ENCODE data around the gene AEN.

The AEN gene

DNA sequence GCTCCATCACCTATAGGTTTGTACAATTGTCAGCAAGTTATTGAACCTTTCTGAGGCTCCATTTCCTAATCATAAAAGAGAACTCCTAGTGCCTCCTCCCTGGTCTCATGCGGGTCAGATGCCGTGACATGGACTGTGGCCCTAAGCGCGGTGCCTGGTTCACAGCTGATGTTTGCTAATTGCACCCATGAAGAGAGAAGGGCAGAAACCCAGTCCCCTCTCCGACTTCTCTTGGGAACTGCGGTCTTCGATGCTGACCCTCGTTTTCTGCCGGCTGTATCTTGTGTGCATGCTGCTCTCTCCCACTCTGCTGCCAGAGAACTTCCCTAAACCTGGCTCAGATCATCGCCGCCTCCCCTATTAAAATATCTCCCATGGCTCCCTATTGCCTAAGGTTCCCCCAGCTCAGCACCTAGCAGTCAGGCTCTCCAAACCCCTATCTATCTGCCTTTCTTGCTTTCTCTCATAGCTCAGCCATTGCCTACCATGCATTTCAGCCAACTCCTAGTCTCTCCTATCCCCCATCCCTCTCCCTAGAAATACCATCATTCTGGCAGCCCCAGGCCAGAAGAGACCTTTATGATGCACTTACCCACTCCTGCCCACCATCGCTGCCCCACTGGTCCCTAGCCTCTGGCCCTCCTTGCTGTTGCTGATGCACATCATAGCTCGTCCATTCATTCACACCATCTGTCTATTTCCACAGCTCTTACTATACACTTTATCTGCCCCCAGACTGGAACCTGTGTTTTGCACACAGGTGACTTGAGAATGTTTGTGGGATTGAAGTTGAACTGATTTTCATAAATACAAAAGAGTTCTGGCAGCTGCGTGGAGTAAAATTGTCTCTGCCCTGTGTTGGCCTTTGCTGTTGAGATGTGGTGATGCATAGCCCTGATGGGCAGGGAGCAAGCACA is 24.3 kb downstream of the AEN start:
- no peak for DNase-seq (ENCODE audit: low read depth)
- TF ChIP-seq, protein P1, sequence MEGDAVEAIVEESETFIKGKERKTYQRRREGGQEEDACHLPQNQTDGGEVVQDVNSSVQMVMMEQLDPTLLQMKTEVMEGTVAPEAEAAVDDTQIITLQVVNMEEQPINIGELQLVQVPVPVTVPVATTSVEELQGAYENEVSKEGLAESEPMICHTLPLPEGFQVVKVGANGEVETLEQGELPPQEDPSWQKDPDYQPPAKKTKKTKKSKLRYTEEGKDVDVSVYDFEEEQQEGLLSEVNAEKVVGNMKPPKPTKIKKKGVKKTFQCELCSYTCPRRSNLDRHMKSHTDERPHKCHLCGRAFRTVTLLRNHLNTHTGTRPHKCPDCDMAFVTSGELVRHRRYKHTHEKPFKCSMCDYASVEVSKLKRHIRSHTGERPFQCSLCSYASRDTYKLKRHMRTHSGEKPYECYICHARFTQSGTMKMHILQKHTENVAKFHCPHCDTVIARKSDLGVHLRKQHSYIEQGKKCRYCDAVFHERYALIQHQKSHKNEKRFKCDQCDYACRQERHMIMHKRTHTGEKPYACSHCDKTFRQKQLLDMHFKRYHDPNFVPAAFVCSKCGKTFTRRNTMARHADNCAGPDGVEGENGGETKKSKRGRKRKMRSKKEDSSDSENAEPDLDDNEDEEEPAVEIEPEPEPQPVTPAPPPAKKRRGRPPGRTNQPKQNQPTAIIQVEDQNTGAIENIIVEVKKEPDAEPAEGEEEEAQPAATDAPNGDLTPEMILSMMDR (IDR thresholded peaks at IDR 0.05; ENCODE audit: low read depth, low read length, missing control alignments): no peak
- no peak overlapping the region for H3K4me3 ChIP-seq (ENCODE audit: low read depth, low read length)
- in situ Hi-C loops (cut with HindIII; ENCODE audit: low sequenced_read_pairs): no loop called here

DNA sequence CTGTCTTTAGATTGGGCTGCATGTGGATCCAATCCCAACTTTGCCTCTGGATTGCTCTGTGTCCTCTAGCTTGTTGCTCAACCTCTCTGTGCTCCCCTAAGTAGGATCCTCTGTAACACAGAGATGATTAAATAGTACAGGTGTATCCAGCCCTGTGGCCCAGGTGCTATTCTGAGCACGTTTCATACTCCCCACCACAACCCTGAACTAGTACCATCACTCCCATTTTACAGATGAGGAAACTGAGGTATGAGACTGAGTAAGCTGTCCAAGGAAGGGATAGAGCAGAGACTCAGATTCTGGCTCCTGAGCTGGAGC is 24.9 kb downstream of the AEN start:
- H3K4me3 ChIP-seq (ENCODE audit: low read depth, low read length): no peak overlapping the region
- no peak for DNase-seq (ENCODE audit: low read depth)
- in situ Hi-C loops (cut with HindIII; ENCODE audit: low sequenced_read_pairs): no loop called here
- TF ChIP-seq, protein P1 (IDR thresholded peaks at IDR 0.05; ENCODE audit: low read depth, low read length, missing control alignments): no peak

DNA sequence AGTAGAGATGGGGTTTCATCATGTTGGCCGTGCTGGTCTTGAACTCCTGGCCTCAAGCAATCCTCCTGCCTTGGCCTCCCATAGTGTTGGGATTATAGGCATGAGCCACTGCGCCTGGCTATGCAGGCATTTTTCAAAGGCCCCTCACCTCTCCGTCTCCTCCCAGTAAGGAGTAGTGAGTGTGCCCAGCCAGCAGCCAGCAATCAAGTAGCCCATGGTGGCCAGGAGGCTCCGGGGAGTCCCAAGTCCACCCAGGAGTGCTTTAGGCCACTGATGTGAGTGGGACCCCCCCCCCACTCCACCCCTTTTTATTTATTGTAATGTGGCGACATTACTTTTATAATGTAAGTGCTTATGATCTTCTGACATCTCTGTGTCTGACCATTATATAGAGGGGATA is 25.8 kb downstream of the AEN start:
- in situ Hi-C loops (cut with HindIII; ENCODE audit: low sequenced_read_pairs): no loop called here
- TF ChIP-seq, protein P1 (IDR thresholded peaks at IDR 0.05; ENCODE audit: low read depth, low read length, missing control alignments): no peak
- DNase-seq (ENCODE audit: low read depth): no peak
- H3K4me3 ChIP-seq (ENCODE audit: low read depth, low read length): no peak overlapping the region

DNA sequence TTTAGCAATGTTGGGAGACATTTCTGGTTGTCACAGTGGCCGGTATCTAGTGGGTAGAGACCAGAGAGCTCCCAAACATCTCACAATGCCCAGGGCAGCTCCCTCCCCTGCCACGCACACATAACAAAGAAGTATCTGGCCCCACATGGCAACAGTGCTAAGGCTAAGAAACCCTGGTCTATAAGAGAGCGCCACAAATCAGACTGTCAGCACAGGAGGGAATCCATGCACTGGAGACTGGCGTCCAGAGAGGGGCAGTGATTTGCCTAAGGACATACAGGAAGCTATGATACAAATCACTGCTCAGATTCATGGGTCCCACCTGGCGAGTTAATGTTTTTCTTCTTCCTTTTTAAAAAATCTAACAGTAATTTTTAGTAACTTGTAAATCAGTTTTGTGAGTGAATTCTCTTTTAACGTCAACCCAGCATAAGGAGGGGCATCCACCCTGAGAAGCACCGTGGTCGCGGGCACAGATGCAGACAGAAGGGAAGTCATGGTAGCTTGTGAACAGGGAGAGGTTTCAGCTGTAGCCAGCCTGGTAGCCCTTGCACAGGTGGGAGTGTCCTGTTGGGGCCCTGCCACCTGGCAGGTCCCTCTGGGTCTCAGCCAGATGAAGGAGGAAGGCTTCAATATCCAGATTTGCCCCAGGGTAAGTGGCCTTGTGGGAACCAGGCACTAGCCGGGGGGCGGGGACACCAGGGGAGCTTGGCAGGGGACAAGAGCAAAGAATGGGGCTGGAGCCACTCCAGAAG is 26.4 kb downstream of the AEN start:
- H3K4me3 ChIP-seq (ENCODE audit: low read depth, low read length): no peak overlapping the region
- TF ChIP-seq, protein P1 (IDR thresholded peaks at IDR 0.05; ENCODE audit: low read depth, low read length, missing control alignments): no peak
- in situ Hi-C loops (cut with HindIII; ENCODE audit: low sequenced_read_pairs): no loop called here
- no peak for DNase-seq (ENCODE audit: low read depth)

DNA sequence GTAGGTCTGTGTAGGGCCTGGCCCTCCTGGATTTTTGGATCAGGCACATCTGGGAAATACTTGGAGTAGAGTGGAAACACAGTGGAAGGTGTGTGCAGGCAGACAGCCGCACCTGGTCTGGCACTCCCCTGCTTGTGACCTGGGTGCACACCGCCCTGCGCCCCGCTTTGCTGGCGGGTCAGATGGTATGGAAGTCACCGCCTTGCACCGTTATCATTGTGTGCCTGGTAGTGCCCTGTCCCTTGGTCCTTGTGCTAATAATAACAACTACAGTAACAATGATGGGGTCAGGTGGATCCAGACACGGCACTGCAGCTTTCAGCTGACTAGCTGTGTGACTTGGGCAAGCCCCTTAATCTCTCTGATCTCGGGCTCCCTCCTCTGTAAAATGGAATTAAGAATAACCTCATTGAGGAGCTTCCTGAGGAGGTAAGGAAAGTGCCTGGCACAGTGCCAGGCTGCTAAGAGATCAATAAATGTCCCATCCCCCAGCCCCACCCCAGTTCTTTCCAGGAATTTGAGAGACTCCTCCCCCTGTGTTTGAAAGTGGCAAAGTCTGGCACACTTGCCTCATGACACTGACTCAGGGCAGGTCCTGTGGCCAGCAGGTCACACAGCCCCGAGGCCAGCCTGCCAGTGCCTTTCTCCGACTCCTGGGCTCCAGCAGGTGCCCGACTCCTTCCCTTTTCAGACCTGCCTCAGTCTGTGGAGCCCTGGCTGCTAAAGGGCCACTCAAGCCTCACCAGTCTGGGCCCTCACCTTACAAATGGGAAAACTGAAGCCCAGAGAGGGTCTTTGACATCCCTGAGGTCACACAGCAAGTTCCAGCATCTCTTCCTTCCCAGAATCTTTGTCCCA is 27.4 kb downstream of the AEN start:
- TF ChIP-seq, protein P1 (IDR thresholded peaks at IDR 0.05; ENCODE audit: low read depth, low read length, missing control alignments): no peak
- DNase-seq (ENCODE audit: low read depth): no peak
- no peak overlapping the region for H3K4me3 ChIP-seq (ENCODE audit: low read depth, low read length)
- in situ Hi-C loops (cut with HindIII; ENCODE audit: low sequenced_read_pairs): no loop called here

DNA sequence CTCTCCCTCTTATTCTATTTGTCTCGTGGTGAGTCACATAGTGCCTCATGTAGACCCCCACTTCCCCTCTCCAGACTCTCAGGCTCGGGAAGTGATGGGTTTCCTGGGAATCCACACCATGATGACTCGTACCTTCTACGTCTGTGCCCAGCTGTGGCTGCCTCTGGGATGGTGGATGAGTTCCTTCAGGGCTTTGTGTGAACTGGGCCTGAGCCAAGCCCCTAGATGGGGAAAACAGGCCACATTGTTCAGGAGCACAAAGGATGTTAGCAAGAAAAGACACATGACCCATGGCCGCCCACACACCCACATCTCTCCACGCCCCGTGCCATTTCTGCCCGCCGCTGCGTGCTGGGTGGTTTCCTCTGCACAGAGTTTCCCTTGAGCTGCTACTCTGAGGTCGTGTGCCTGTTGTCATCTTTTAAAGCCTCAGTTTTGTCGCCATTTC is 28.2 kb downstream of the AEN start:
- DNase-seq (ENCODE audit: low read depth): peak; percentile 53
- H3K4me3 ChIP-seq (ENCODE audit: low read depth, low read length): no peak overlapping the region
- in situ Hi-C loops (cut with HindIII; ENCODE audit: low sequenced_read_pairs): no loop called here
- TF ChIP-seq, protein P1 (IDR thresholded peaks at IDR 0.05; ENCODE audit: low read depth, low read length, missing control alignments): no peak
